ENCODE measurements around the gene RPS27L.

RPS27L gene

DNA sequence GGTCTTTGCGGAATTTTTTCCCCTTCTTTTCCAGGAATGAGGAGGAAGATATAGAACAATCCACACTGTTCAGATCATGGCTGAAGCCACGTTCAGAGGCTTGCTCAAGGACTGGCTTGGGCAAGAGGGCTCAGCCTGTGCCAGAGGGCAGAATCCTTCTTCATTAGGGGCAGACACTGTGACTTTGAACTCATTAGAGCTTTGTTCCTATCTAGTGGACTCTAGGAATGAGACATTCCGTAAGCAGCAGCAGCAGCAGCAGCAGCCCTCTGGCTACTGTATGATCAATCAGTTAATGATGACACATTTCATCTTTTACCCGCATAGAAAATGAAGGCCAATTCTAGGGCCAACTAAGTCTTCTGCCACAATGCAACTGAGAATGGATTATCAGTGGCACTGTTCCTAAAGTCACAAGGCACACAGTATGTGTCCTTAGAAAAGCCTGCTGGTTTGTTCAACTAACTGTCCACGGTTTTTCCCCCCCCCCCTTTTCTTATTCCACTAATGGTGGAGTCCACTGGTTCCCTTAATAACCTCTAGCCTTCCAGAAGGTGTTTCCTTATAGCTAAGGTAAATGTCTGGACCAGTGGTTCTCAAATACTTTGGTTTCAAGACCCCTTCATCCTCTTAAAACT, 30.4 kb upstream of the RPS27L start:
- no peak for DNase-seq (ENCODE audit: low spot score)
- TF ChIP-seq, protein P1, sequence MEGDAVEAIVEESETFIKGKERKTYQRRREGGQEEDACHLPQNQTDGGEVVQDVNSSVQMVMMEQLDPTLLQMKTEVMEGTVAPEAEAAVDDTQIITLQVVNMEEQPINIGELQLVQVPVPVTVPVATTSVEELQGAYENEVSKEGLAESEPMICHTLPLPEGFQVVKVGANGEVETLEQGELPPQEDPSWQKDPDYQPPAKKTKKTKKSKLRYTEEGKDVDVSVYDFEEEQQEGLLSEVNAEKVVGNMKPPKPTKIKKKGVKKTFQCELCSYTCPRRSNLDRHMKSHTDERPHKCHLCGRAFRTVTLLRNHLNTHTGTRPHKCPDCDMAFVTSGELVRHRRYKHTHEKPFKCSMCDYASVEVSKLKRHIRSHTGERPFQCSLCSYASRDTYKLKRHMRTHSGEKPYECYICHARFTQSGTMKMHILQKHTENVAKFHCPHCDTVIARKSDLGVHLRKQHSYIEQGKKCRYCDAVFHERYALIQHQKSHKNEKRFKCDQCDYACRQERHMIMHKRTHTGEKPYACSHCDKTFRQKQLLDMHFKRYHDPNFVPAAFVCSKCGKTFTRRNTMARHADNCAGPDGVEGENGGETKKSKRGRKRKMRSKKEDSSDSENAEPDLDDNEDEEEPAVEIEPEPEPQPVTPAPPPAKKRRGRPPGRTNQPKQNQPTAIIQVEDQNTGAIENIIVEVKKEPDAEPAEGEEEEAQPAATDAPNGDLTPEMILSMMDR (IDR thresholded peaks at IDR 0.05; ENCODE audit: extremely low read depth, missing control alignments) = no peak

DNA sequence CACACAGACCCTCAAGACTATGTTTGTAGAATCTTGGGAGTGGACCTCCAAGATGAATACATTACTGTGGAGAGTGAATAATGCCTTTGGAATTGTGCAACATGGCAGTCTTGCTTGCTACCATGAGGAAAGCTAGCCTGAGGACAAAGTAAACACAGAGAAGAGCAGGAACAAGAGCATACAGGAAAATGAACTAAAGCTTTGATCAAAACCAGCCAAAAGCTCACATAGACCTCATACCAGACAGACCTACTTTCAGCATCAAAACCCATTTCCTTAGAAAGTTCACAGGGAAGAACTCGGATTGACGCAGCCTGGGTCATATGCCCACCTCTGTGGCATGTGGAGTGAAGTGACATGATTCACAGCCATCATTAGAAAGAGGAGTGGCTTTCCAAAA, 28.8 kb upstream of the RPS27L start:
- DNase-seq (ENCODE audit: low spot score) = no peak
- TF ChIP-seq, protein P1 (IDR thresholded peaks at IDR 0.05; ENCODE audit: extremely low read depth, missing control alignments) = no peak

DNA sequence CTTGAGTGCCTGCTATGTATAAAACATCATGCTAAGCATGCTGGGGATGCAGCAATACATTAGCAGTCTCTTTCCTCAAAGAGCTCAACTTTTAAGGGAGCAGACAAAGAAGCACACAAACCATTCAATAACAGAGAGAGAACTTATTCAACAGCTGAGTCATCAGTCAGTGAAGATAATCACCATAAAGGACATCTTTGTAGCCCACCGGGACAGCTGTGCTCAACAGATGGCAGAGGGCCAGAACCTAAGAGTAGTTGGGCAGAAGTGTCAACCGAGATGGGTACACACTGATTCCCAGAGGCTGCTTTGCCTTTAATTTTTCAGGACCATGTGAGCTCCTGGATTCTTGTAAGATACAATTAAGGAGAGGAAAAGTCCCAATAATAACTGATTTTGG, 27.9 kb upstream of the RPS27L start:
- TF ChIP-seq, protein P1 (IDR thresholded peaks at IDR 0.05; ENCODE audit: extremely low read depth, missing control alignments) = no peak
- no peak for DNase-seq (ENCODE audit: low spot score)

DNA sequence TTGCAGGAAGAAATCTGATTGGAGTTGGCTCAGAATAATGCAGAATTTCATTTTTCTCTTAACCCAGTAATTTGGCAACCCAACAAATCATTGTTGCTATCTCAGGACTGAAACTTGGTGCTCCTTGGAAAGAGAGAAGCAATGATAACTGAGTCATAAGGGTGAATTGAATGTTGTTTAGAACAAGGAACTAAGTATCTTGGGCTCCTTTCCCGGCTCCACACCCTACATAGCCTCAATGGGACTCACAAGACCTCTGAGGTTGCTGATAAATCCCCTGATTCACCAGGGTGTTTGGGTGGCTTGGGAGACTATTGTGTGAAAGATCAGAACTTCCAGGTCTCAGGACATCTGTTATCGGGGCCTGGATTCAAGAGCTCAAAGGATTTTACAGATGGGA, 24.4 kb upstream of the RPS27L start:
- TF ChIP-seq, protein P1 (IDR thresholded peaks at IDR 0.05; ENCODE audit: extremely low read depth, missing control alignments) = no peak
- no peak for DNase-seq (ENCODE audit: low spot score)

DNA sequence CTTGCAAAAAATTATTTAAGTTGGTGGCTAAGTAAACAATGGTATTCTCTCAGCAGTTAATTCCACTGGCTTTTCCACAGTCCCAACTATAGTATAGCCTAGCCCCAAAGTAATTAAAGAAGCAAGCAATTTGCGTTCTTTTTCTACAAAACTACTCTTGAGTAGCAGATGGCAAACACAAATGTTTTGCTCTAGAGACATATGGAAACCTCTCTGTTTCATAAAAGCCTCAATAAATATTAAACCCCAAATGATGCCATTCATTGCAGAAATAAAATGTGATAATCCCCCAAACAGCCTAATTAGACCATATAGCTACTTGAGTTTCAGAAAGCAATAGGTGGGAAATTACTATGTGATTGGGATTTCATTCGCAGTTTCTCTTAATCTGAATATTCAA, 23.5 kb upstream of the RPS27L start:
- TF ChIP-seq, protein P1 (IDR thresholded peaks at IDR 0.05; ENCODE audit: extremely low read depth, missing control alignments) = no peak
- no peak for DNase-seq (ENCODE audit: low spot score)

DNA sequence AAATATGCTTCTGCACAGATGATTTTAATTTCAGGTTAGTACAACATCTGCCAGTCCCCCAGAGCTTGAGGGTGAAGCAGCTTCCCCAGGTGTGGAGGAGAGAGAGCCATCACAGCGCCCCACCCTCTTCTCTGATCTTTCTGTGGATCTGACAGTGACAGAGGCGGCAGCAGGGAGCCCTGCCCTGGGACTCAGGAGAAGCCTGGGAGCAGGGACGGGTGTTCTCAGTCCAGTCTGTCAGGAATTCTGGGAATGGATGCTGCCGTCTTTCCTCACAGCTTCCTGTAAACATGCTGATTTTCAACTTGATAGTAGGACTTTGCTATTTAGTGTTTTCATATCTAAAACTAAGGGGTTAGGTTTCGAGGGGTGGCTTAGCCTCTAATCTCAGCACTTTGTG, 20.8 kb upstream of the RPS27L start:
- no peak for DNase-seq (ENCODE audit: low spot score)
- TF ChIP-seq, protein P1 (IDR thresholded peaks at IDR 0.05; ENCODE audit: extremely low read depth, missing control alignments) = no peak

DNA sequence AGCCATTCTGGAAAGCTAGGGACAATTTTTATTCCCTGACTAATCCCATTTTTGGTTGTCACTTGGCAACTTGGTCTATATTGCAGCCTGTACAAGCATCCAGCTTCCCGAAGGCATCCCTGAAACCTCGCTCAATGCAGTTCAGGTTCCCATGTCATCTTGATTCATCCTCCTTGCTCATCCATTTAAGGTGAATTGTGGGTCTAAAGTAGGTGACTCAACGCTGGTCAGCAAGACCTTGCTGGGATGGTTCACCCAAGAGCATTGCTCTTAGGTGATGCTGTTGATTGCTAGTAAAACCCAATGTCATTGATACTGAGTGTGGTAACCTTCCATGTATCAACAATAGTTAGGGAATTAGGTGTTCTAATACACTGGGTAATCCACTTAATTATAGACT, 19.0 kb upstream of the RPS27L start:
- TF ChIP-seq, protein P1 (IDR thresholded peaks at IDR 0.05; ENCODE audit: extremely low read depth, missing control alignments) = no peak
- no peak for DNase-seq (ENCODE audit: low spot score)
